Measurements from ENCODE around the gene MATN1.

GRCh38 chr1:30705698-30706097 lies 17.7 kb downstream of the MATN1 start:
- TF ChIP-seq CTCF (IDR thresholded peaks at IDR 0.05; ENCODE audit: low read length): no peak
- no peak for TF ChIP-seq EZH2 (IDR thresholded peaks at IDR 0.05; ENCODE audit: borderline replicate concordance, low read length)
